PC-9 (cell line): ENCODE measurements around the gene DCHS1. TPM values are rescaled to one million over a fixed set of nuclear protein-coding genes. Genes with fewer than 3 reads are reported as not detected.
A peak's percentile ranks its signal among the peaks of the same experiment; 100 is the strongest.
"Not testable (repeated sequence)": the region's sequence is repeated elsewhere in the genome, so short reads cannot be mapped to it uniquely, and the experiment has no call there.

Experiments used
- Bru-seq: library from RNA; stranded (reverse); fragments of 400-500 nt; gene quantifications from one replicate; lab custom pipeline; 2021; lab: Mats Ljungman, UMichigan
- BruChase-seq, 2 experiments: library from RNA; stranded (reverse); fragments of 400-500 nt; gene quantifications; one replicate each; lab custom pipeline; 2021; lab: Mats Ljungman, UMichigan
- BruUV-seq: library from RNA; stranded (reverse); fragments of 400-500 nt; replicated peaks from 2 replicates; lab custom pipeline; 2021; lab: Mats Ljungman, UMichigan
- CTCF ChIA-PET: fragments of 300-600 bp; sonication (Branson Sonifier 250); formaldehyde crosslinking; loops from one replicate; lab custom pipeline; 2022; ENCODE audit warnings: antibody characterized with exemption; lab: Charles Lee
- POLR2A ChIA-PET: fragments of 300-600 bp; sonication (Branson Sonifier 250); formaldehyde crosslinking; loops from one replicate; lab custom pipeline; 2022; ENCODE audit warnings: antibody characterized with exemption; ENCODE audit not compliant: unreplicated experiment; lab: Charles Lee
- DNase-seq, 2 experiments: peaks; one replicate each; pipeline versions ENCODE4 v3.0.0 to v3.0.0-alpha.2; 2015 to 2022; ENCODE audit warnings: mixed read lengths in 1 of 2
- H2AFZ ChIP-seq: fragments of 200-600 bp; sonication (generic); 2 replicates; pipeline ENCODE4 v1.8.1; 2017; ENCODE audit warnings: antibody characterized with exemption
- H3F3A ChIP-seq: fragments of 200-600 bp; sonication (generic); 2 replicates; pipeline ENCODE4 v1.8.1; 2017; ENCODE audit warnings: antibody characterized with exemption, mild to moderate bottlenecking, low read depth; ENCODE audit not compliant: insufficient read depth
- H3K27ac ChIP-seq: fragments of 200-600 bp; sonication (generic); 2 replicates; pipeline ENCODE4 v1.6.1; 2016; ENCODE audit warnings: mixed run types
- H3K27me3 ChIP-seq: fragments of 200-600 bp; sonication (generic); 2 replicates; pipeline ENCODE4 v1.6.1; 2016; ENCODE audit warnings: low read depth, mixed run types; ENCODE audit not compliant: insufficient read depth
- H3K36me3 ChIP-seq: fragments of 200-600 bp; sonication (generic); 2 replicates; pipeline ENCODE4 v1.6.1; 2016; ENCODE audit warnings: low read depth, mixed run types
- H3K4me1 ChIP-seq: fragments of 200-600 bp; sonication (generic); replicated peaks from 2 replicates; pipeline ENCODE4 v1.6.1; 2016; ENCODE audit warnings: mixed run types; ENCODE audit not compliant: insufficient read depth
- H3K4me2 ChIP-seq: fragments of 200-600 bp; sonication (generic); 2 replicates; pipeline ENCODE4 v1.6.1; 2017; ENCODE audit warnings: mixed run types
- H3K4me3 ChIP-seq: fragments of 200-600 bp; sonication (generic); 2 replicates; pipeline ENCODE4 v1.6.1; 2016; ENCODE audit warnings: mixed run types
- H3K79me2 ChIP-seq: fragments of 200-600 bp; sonication (generic); 2 replicates; pipeline ENCODE4 v1.6.1; 2017; ENCODE audit warnings: low read depth, mixed run types
- H3K9me2 ChIP-seq: fragments of 200-600 bp; sonication (generic); 2 replicates; pipeline ENCODE4 v1.8.1; 2017; ENCODE audit warnings: mild to moderate bottlenecking; ENCODE audit not compliant: insufficient read depth
- H3K9me3 ChIP-seq: fragments of 200-600 bp; sonication (generic); 2 replicates; pipeline ENCODE4 v1.8.1; 2016; ENCODE audit warnings: low read depth; ENCODE audit not compliant: insufficient read depth
- H4K20me1 ChIP-seq: fragments of 200-600 bp; sonication (generic); 2 replicates; pipeline ENCODE4 v1.8.1; 2017; ENCODE audit not compliant: insufficient read depth
- CTCF ChIP-seq: fragments of 200-600 bp; sonication (generic); conservative IDR thresholded peaks from 2 replicates; pipeline ENCODE4 v1.6.1; 2017; ENCODE audit warnings: mixed run types, antibody characterized with exemption, mild to moderate bottlenecking, moderate library complexity
- EZH2 ChIP-seq: fragments of 200-600 bp; sonication (generic); IDR thresholded peaks from 2 replicates; pipeline ENCODE4 v1.8.0; 2017; ENCODE audit warnings: antibody characterized with exemption, low read depth
- intact Hi-C: fragments of 100-400 bp; cut with micrococcal nuclease; formaldehyde crosslinking; loops from one replicate; pipeline ENCODE4 v1.10.0; 2022; ENCODE audit not compliant: unreplicated experiment
- long read RNA-seq: library from polyadenylated mRNA; stranded (forward); transcript quantifications from one replicate; pipeline ENCODE4 v2.0.0, GENCODE V29; 2022
- total RNA-seq: library from RNA; stranded (reverse); gene quantifications from 2 replicates; pipeline ENCODE4 v1.2.3, GENCODE V29; 2021

DCHS1 gene
- 0.20 and 0.22 TPM in 2 replicates for total RNA-seq
- percentile 15 among the genes with signal in this experiment for Bru-seq, nascent RNA
- BruChase-seq, experiment 1, labeled RNA remaining after a 2-hour chase = percentile 22 among the genes with signal in this experiment
- percentile 28 among the genes with signal in this experiment for BruChase-seq, experiment 2, labeled RNA remaining after a 6-hour chase
- long read RNA-seq = 0 reads

DNA sequence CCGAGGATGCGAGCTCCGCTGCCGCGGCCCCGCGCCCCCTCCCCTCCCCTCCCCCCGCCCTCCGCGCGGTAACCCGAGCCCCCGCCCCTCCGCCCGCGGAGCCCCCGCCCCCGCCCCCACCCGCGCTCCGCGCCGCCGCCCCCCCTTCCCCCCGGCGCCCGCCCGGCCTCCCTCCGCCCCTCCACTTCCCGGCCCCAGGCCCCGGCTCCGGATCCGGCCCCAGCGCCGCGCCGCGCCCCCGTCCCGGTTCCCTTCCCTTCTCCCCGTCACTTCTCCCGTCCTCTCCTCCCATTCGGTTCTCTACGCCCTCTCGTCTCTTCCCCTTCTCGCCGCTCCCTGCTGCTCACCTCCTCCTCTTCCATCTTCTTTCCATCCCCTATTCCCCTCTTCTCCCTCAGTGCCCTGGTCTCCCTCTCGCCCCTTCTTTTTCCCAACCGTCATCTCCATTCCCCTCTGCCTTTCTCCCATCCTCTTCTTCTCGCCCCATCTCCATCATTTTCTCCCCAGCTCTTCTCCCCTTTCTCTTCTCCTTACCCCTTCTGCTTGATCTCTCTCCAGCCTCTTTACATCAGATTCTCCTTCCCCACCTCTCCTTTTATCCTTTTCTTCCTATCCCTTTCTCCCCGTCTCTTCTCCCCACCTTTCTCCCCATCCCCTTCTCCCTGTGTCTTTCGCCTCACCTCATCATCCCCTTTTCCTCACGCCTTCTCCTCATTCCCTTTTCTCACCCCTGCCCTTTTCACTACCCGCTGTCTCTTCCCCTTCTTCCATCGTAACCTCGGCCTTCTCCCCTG lies at the start of gene DCHS1:
DCHS1 (minus strand) TSS at position 20 of the 794 bp plus-strand sequence. CDS start 14,196 bp downstream, outside the sequence.
- H3F3A ChIP-seq = no peaks in the 10 kb centered on the region
- no peaks in the 10 kb centered on the region for H3K9me2 ChIP-seq
- no peaks in the 10 kb centered on the region for H3K9me3 ChIP-seq
- H3K4me1 ChIP-seq = no peaks in the 10 kb centered on the region
- intact Hi-C loops = no loop called here
- no peak for DNase-seq
- H3K36me3 ChIP-seq = no peaks in the 10 kb centered on the region
- no peaks in the 10 kb centered on the region for H4K20me1 ChIP-seq
- H3K79me2 ChIP-seq = no peaks in the 10 kb centered on the region
- H3K4me3 ChIP-seq = no peak within 1 kb of the TSS
- H3K4me2 ChIP-seq = no peak within 1 kb of the TSS
- ChIA-PET POLR2A (no interaction called here), CTCF (no interaction called here)
- H3K27me3 ChIP-seq = no peaks in the 10 kb centered on the region
- H2AFZ ChIP-seq = no peak within 1 kb of the TSS
- no TSS peak for BruUV-seq
- H3K27ac ChIP-seq = no peak within 1 kb of the TSS
- TF ChIP-seq EZH2 (no peak), CTCF (no peak)

DNA sequence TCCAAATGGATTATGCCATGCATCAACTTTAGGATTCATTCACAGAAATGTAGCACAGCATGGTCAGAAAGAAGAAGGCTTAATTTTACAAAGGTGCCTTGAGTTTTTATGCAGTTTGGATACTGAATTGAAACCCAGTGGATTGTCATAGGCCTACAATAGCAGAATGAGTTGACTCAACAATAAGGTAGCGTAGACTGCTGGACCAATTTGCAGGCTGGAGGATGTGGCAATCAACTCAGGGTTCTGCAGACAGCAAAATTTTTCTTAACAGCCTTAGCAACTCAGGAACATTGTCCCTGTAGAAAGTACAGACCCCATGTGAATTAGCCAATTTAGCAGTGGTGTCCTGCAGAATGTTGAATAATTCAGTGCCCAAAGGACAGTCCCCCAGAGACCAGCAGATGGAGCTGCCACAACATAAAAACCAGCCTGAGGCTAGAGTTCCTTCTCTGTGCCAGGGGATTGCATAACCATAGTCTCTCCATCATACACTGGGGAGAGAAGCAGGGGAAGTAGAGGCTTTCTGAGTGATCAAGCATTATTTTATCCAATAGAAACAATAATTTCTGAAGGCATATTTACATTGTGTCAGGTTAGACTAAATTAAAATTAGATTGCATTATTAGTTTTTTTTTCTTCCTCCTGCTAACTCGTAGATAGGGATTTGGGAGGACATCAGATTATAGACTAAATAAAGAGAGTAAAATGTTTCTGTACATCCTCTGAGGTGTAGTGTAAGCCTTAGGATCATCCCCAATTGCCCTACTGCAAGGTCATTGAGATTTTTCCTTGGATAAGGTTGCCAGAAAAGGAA lies 47.8 kb upstream of the DCHS1 start:
- no peaks in the 10 kb centered on the region for H3K36me3 ChIP-seq
- H3K79me2 ChIP-seq = no peaks in the 10 kb centered on the region
- H3K4me1 ChIP-seq = no peaks in the 10 kb centered on the region
- peak; percentile 25 to 48 for DNase-seq
- CTCF ChIA-PET = no interaction called here
- no peak overlapping the region for H2AFZ ChIP-seq
- no TSS peak for BruUV-seq
- intact Hi-C loops = no loop called here
- no peaks in the 10 kb centered on the region for H3K9me2 ChIP-seq
- H4K20me1 ChIP-seq = no peaks in the 10 kb centered on the region
- no peaks in the 10 kb centered on the region for H3K9me3 ChIP-seq
- H3K27ac ChIP-seq = no peak overlapping the region
- no peaks in the 10 kb centered on the region for H3F3A ChIP-seq
- no peak overlapping the region for H3K4me3 ChIP-seq
- POLR2A ChIA-PET = interaction anchor here (0.5 kb wide), 1 partner anchor 91 kb away, joined by 3 read pairs; no protein-coding TSS in a partner anchor
- no peak for TF ChIP-seq EZH2
- peak; percentile 64; the same call in 1 of the 2 replicates for TF ChIP-seq CTCF
- H3K4me2 ChIP-seq = no peak overlapping the region
- no peaks in the 10 kb centered on the region for H3K27me3 ChIP-seq

DNA sequence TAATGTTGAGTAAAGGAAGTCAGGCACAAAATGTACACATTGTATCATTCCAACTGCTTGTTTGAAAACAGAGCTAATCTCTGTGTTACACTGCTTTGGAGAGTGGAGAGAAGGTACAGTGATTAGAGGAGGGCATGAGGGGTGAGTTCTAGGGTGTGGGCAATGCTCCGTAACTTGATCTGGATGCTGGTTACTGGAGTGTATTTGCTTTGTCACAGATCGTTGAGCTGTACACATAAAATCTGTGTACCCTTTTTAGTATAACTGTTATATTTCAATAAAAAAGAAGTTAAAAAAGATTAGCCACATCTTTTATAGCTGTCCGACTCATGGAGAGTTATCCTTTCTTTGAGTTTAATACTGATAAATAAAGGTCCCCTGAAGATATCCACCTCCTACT lies 46.3 kb upstream of the DCHS1 start:
- BruUV-seq, H3K4me2 ChIP-seq, intact Hi-C loops: not testable (repeated sequence)

More for the DNA sequence above, 46.3 kb upstream of the DCHS1 start:
- H4K20me1 ChIP-seq, H3K27me3 ChIP-seq, H3K79me2 ChIP-seq, H3K4me3 ChIP-seq, H3K9me3 ChIP-seq, H3K4me1 ChIP-seq, CTCF ChIA-PET, DNase-seq, H3K9me2 ChIP-seq, POLR2A ChIA-PET, H3K36me3 ChIP-seq, H3K27ac ChIP-seq, H2AFZ ChIP-seq, H3F3A ChIP-seq: not testable (repeated sequence)
